OCI-LY7 (cell line): Measurements from ENCODE around the gene EME2. TPM values are rescaled to one million over a fixed set of nuclear protein-coding genes. Genes with fewer than 3 reads are reported as not detected.
A peak's percentile ranks its signal among the peaks of the same experiment; 100 is the strongest.

ENCODE experiments used
- BruUV-seq: library from RNA; stranded (reverse); fragments of 400-500 nt; replicated peaks from 2 replicates; lab custom pipeline; 2021; lab: Mats Ljungman, UMichigan
- CTCF ChIA-PET: fragments of 300-600 bp; sonication (Branson Sonifier 250); formaldehyde crosslinking; loops from one replicate; lab custom pipeline; 2022; ENCODE audit warnings: antibody characterized with exemption; ENCODE audit not compliant: unreplicated experiment; lab: Charles Lee
- POLR2A ChIA-PET: fragments of 300-600 bp; sonication (Branson Sonifier 250); formaldehyde crosslinking; loops from one replicate; lab custom pipeline; 2022; ENCODE audit warnings: antibody characterized with exemption; lab: Charles Lee
- DNase-seq: peaks from one replicate; pipeline ENCODE4 v3.0.0-alpha.2; 2015; ENCODE audit warnings: low spot score
- H2AFZ ChIP-seq: fragments of 200-600 bp; sonication (generic), shearing (Covaris generic); 2 replicates; pipeline ENCODE4 v1.6.1; 2014; ENCODE audit warnings: mild to moderate bottlenecking, antibody characterized with exemption, low read length, moderate library complexity
- H3K27ac ChIP-seq: fragments of 200-600 bp; sonication (generic); 2 replicates; pipeline ENCODE4 v1.5.1; 2014; ENCODE audit warnings: mixed run types, low read depth, mild to moderate bottlenecking, moderate library complexity, low read length, inconsistent platforms; ENCODE audit not compliant: poor library complexity, severe bottlenecking
- H3K36me3 ChIP-seq: fragments of 200-600 bp; sonication (generic); 2 replicates; pipeline ENCODE4 v1.6.1; 2014; ENCODE audit warnings: mild to moderate bottlenecking, antibody characterized with exemption, low read length, moderate library complexity, mixed read lengths; ENCODE audit not compliant: insufficient read depth
- H3K4me1 ChIP-seq: fragments of 200-600 bp; sonication (generic); 2 replicates; pipeline ENCODE4 v1.5.1; 2014; ENCODE audit warnings: mild to moderate bottlenecking, low read length; ENCODE audit not compliant: insufficient read depth, poor library complexity, severe bottlenecking
- H3K4me2 ChIP-seq: fragments of 200-600 bp; sonication (generic); 2 replicates; pipeline ENCODE4 v1.6.1; 2014; ENCODE audit warnings: mild to moderate bottlenecking, low read length
- H3K4me3 ChIP-seq: fragments of 200-600 bp; sonication (generic); 2 replicates; pipeline ENCODE4 v1.5.1; 2014; ENCODE audit warnings: mild to moderate bottlenecking, low read depth, low read length; ENCODE audit not compliant: poor library complexity, severe bottlenecking
- H3K79me2 ChIP-seq: fragments of 200-600 bp; sonication (generic); 2 replicates; pipeline ENCODE4 v1.6.1; 2016; ENCODE audit warnings: low read depth, mild to moderate bottlenecking, low read length, moderate library complexity, mixed read lengths; ENCODE audit not compliant: insufficient read depth
- H3K9me2 ChIP-seq: fragments of 200-600 bp; sonication (generic); 2 replicates; pipeline ENCODE4 v1.6.1; 2016; ENCODE audit warnings: mild to moderate bottlenecking, low read length, mixed read lengths; ENCODE audit not compliant: insufficient read depth
- H3K9me3 ChIP-seq: fragments of 200-600 bp; sonication (generic); 2 replicates; pipeline ENCODE4 v1.6.1; 2014; ENCODE audit warnings: mild to moderate bottlenecking, mixed run types, low read length, mixed read lengths
- H4K20me1 ChIP-seq: fragments of 200-600 bp; sonication (generic); 2 replicates; pipeline ENCODE4 v1.6.1; 2014; ENCODE audit warnings: mild to moderate bottlenecking, antibody characterized with exemption, low read length, moderate library complexity, mixed read lengths; ENCODE audit not compliant: insufficient read depth
- EZH2phosphoT487 ChIP-seq: fragments of 200-600 bp; sonication (generic); IDR thresholded peaks from 2 replicates; pipeline ENCODE4 v1.6.1; 2018; ENCODE audit warnings: low read depth, borderline replicate concordance, mild to moderate bottlenecking, mixed run types, antibody characterized with exemption, low read length, moderate library complexity, mixed read lengths
- intact Hi-C: fragments of 100-400 bp; cut with micrococcal nuclease; formaldehyde crosslinking; loops from one replicate; pipeline ENCODE4 v1.10.0; 2022; ENCODE audit not compliant: unreplicated experiment
- microRNA-seq: library from miRNA; unstranded; fragments of <30 nt; microRNA quantifications from one replicate; pipeline ENCODE4 v1.2.0, GENCODE V29; 2022; ENCODE audit warnings: borderline replicate concordance
- small RNA-seq: library from RNA; depleted of rRNA; stranded (forward); fragments of <200 nt; gene quantifications from one replicate; pipeline ENCODE3, GENCODE V24; 2014
- total RNA-seq, 2 experiments: library from RNA; depleted of rRNA in 1 of 2; stranded (reverse); fragments of >200 nt in 1 of 2; shearing (Covaris generic) in 1 of 2; gene quantifications; 2 replicates each; pipeline ENCODE4 v1.2.3, GENCODE V29; 2014 to 2022
- TF ChIP-seq, protein P1 (sequence below): fragments of 200-600 bp; sonication (generic); conservative IDR thresholded peaks from 2 replicates; pipeline ENCODE4 v1.5.1; 2014; ENCODE audit warnings: mild to moderate bottlenecking, antibody characterized with exemption, low read length, moderate library complexity, mixed read lengths

The EME2 gene
- total RNA-seq, 2 experiments from 2014 or later: 23.8 to 48.5 TPM

GRCh38 chr16:1825381-1825863 is 52.8 kb downstream of the EME2 start:
- no peak for DNase-seq
- intact Hi-C loops: loop anchor here (5.0 kb wide), 1 partner anchor 43 kb away; the partner anchor contains the start of genes NUBP2 and SPSB3
- H2AFZ ChIP-seq: no peak overlapping the region

More at GRCh38 chr16:1825381-1825863, 52.8 kb downstream of the EME2 start:
- TF ChIP-seq EZH2phosphoT487: no peak
- TF ChIP-seq, protein P1, sequence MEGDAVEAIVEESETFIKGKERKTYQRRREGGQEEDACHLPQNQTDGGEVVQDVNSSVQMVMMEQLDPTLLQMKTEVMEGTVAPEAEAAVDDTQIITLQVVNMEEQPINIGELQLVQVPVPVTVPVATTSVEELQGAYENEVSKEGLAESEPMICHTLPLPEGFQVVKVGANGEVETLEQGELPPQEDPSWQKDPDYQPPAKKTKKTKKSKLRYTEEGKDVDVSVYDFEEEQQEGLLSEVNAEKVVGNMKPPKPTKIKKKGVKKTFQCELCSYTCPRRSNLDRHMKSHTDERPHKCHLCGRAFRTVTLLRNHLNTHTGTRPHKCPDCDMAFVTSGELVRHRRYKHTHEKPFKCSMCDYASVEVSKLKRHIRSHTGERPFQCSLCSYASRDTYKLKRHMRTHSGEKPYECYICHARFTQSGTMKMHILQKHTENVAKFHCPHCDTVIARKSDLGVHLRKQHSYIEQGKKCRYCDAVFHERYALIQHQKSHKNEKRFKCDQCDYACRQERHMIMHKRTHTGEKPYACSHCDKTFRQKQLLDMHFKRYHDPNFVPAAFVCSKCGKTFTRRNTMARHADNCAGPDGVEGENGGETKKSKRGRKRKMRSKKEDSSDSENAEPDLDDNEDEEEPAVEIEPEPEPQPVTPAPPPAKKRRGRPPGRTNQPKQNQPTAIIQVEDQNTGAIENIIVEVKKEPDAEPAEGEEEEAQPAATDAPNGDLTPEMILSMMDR: no peak
- H3K9me2 ChIP-seq: no peaks in the 10 kb centered on the region
- CTCF ChIA-PET: no interaction called here
- no peaks in the 10 kb centered on the region for H4K20me1 ChIP-seq
- H3K9me3 ChIP-seq: no peaks in the 10 kb centered on the region
- H3K79me2 ChIP-seq: no peaks in the 10 kb centered on the region
- peak overlapping the region; percentile 76; the same call in 1 of the 2 replicates for H3K4me2 ChIP-seq
- POLR2A ChIA-PET: no interaction called here
- no peaks in the 10 kb centered on the region for H3K36me3 ChIP-seq
- no TSS peak for BruUV-seq
- peaks cover 23% of the 10 kb centered on the region for H3K4me1 ChIP-seq
- peak overlapping the region; percentile 78 for H3K4me3 ChIP-seq
- no peak overlapping the region for H3K27ac ChIP-seq

Small RNAs within 50 kb of the gene (microRNA-seq; reads per million reads assigned to microRNA genes)
- gene MIR3177: not detected

Small RNAs within 50 kb of the gene (small RNA-seq; reads per million reads assigned to genes)
- not detected for gene MIR3177

Other genes with a start within 250 kb of the EME2 start
- gene TMEM204, start 239.1 kb upstream of the EME2 start, total RNA-seq (2014; rRNA removed; shearing (Covaris generic)): not detected in 2 replicates
- gene TMEM204, start 239.1 kb upstream of the EME2 start, total RNA-seq (2022): not detected in 2 replicates
- gene IFT140, start 160.7 kb upstream of the EME2 start, total RNA-seq (2014; rRNA removed; shearing (Covaris generic)): 10.2 and 14.3 TPM in 2 replicates
- 21.2 and 21.9 TPM in 2 replicates for gene IFT140, start 160.7 kb upstream of the EME2 start, total RNA-seq (2022)
- 9.1 and 10.5 TPM in 2 replicates for gene CRAMP1, start 160.4 kb upstream of the EME2 start, total RNA-seq (2014; rRNA removed; shearing (Covaris generic))
- gene CRAMP1, start 160.4 kb upstream of the EME2 start, total RNA-seq (2022): 33.6 and 33.8 TPM in 2 replicates
- gene JPT2, start 94.5 kb upstream of the EME2 start, total RNA-seq (2014; rRNA removed; shearing (Covaris generic)): 48.3 and 67.4 TPM in 2 replicates
- 75.2 and 80.3 TPM in 2 replicates for gene JPT2, start 94.5 kb upstream of the EME2 start, total RNA-seq (2022)
- 95.9 and 114 TPM in 2 replicates for gene MAPK8IP3, start 66.6 kb upstream of the EME2 start, total RNA-seq (2014; rRNA removed; shearing (Covaris generic))
- gene MAPK8IP3, start 66.6 kb upstream of the EME2 start, total RNA-seq (2022): 130 and 133 TPM in 2 replicates
- 38.2 and 54.5 TPM in 2 replicates for gene NME3, start 1.3 kb upstream of the EME2 start, total RNA-seq (2014; rRNA removed; shearing (Covaris generic))
- gene NME3, start 1.3 kb upstream of the EME2 start, total RNA-seq (2022): 30.6 and 34.8 TPM in 2 replicates
- gene MRPS34, start 324 bp downstream of the EME2 start, total RNA-seq (2014; rRNA removed; shearing (Covaris generic)): 170 and 190 TPM in 2 replicates
- 176 and 196 TPM in 2 replicates for gene MRPS34, start 324 bp downstream of the EME2 start, total RNA-seq (2022)
- gene SPSB3, start 9.8 kb downstream of the EME2 start, total RNA-seq (2014; rRNA removed; shearing (Covaris generic)): 52.4 and 53.7 TPM in 2 replicates
- 33.6 and 39.5 TPM in 2 replicates for gene SPSB3, start 9.8 kb downstream of the EME2 start, total RNA-seq (2022)
- 70.5 and 94.9 TPM in 2 replicates for gene NUBP2, start 10.2 kb downstream of the EME2 start, total RNA-seq (2014; rRNA removed; shearing (Covaris generic))
- gene NUBP2, start 10.2 kb downstream of the EME2 start, total RNA-seq (2022): 58.2 and 62.7 TPM in 2 replicates
- 0.13 TPM in 1 of 2 replicates, not detected in the other for gene IGFALS, start 20.9 kb downstream of the EME2 start, total RNA-seq (2014; rRNA removed; shearing (Covaris generic))
- 0.33 TPM in 1 of 2 replicates, not detected in the other for gene IGFALS, start 20.9 kb downstream of the EME2 start, total RNA-seq (2022)
- gene HAGH, start 54.0 kb downstream of the EME2 start, total RNA-seq (2014; rRNA removed; shearing (Covaris generic)): 26.9 and 30.5 TPM in 2 replicates
- gene HAGH, start 54.0 kb downstream of the EME2 start, total RNA-seq (2022): 29.9 and 36.8 TPM in 2 replicates
- gene FAHD1, start 54.4 kb downstream of the EME2 start, total RNA-seq (2014; rRNA removed; shearing (Covaris generic)): 30.7 and 32.4 TPM in 2 replicates
- 13.7 and 15.1 TPM in 2 replicates for gene FAHD1, start 54.4 kb downstream of the EME2 start, total RNA-seq (2022)
- not detected in 2 replicates for gene MEIOB, start 99.4 kb downstream of the EME2 start, total RNA-seq (2014; rRNA removed; shearing (Covaris generic))
- gene MEIOB, start 99.4 kb downstream of the EME2 start, total RNA-seq (2022): not detected in 2 replicates
- gene HS3ST6, start 145.6 kb downstream of the EME2 start, total RNA-seq (2014; rRNA removed; shearing (Covaris generic)): not detected in 2 replicates
- gene HS3ST6, start 145.6 kb downstream of the EME2 start, total RNA-seq (2022): not detected in 2 replicates
- 5.2 and 9.0 TPM in 2 replicates for gene MSRB1, start 170.4 kb downstream of the EME2 start, total RNA-seq (2014; rRNA removed; shearing (Covaris generic))
- 17.6 and 18.0 TPM in 2 replicates for gene MSRB1, start 170.4 kb downstream of the EME2 start, total RNA-seq (2022)
- gene RPL3L, start 181.9 kb downstream of the EME2 start, total RNA-seq (2014; rRNA removed; shearing (Covaris generic)): 0.35 TPM in 1 of 2 replicates, not detected in the other
- gene RPL3L, start 181.9 kb downstream of the EME2 start, total RNA-seq (2022): 0.63 and 0.72 TPM in 2 replicates
- 240 and 317 TPM in 2 replicates for gene NDUFB10, start 186.7 kb downstream of the EME2 start, total RNA-seq (2014; rRNA removed; shearing (Covaris generic))
- 180 and 201 TPM in 2 replicates for gene NDUFB10, start 186.7 kb downstream of the EME2 start, total RNA-seq (2022)
- 2,266 and 2,461 TPM in 2 replicates for gene RPS2, start 192.0 kb downstream of the EME2 start, total RNA-seq (2014; rRNA removed; shearing (Covaris generic))
- gene RPS2, start 192.0 kb downstream of the EME2 start, total RNA-seq (2022): 3,120 and 3,140 TPM in 2 replicates
- not detected in 2 replicates for gene RNF151, start 194.0 kb downstream of the EME2 start, total RNA-seq (2014; rRNA removed; shearing (Covaris generic))
- gene RNF151, start 194.0 kb downstream of the EME2 start, total RNA-seq (2022): not detected in 2 replicates
- gene TBL3, start 199.2 kb downstream of the EME2 start, total RNA-seq (2014; rRNA removed; shearing (Covaris generic)): 58.5 and 67.2 TPM in 2 replicates
- 44.3 and 49.9 TPM in 2 replicates for gene TBL3, start 199.2 kb downstream of the EME2 start, total RNA-seq (2022)
- 0.22 and 2.1 TPM in 2 replicates for gene NOXO1, start 208.7 kb downstream of the EME2 start, total RNA-seq (2014; rRNA removed; shearing (Covaris generic))
- gene NOXO1, start 208.7 kb downstream of the EME2 start, total RNA-seq (2022): 0.30 and 0.59 TPM in 2 replicates
- gene GFER, start 211.4 kb downstream of the EME2 start, total RNA-seq (2014; rRNA removed; shearing (Covaris generic)): 25.1 and 32.3 TPM in 2 replicates
- 31.1 and 40.2 TPM in 2 replicates for gene GFER, start 211.4 kb downstream of the EME2 start, total RNA-seq (2022)
- 9.0 and 11.1 TPM in 2 replicates for gene SYNGR3, start 217.2 kb downstream of the EME2 start, total RNA-seq (2014; rRNA removed; shearing (Covaris generic))
- gene SYNGR3, start 217.2 kb downstream of the EME2 start, total RNA-seq (2022): 10.3 and 12.0 TPM in 2 replicates
- 26.3 and 37.2 TPM in 2 replicates for gene ZNF598, start 237.0 kb downstream of the EME2 start, total RNA-seq (2014; rRNA removed; shearing (Covaris generic))
- gene ZNF598, start 237.0 kb downstream of the EME2 start, total RNA-seq (2022): 80.4 and 83.8 TPM in 2 replicates
- 0.85 and 0.88 TPM in 2 replicates for gene NPW, start 247.0 kb downstream of the EME2 start, total RNA-seq (2014; rRNA removed; shearing (Covaris generic))
- 1.3 and 3.7 TPM in 2 replicates for gene NPW, start 247.0 kb downstream of the EME2 start, total RNA-seq (2022)